ENCODE results near the gene NEK1. TPM values are rescaled to one million over a fixed set of nuclear protein-coding genes. Genes with fewer than 3 reads are reported as not detected.
"Not testable (repeated sequence)": the region's sequence is repeated elsewhere in the genome, so short reads cannot be mapped to it uniquely, and the experiment has no call there.

NEK1 gene
- total RNA-seq, 2 experiments from 2014 or later: 12.9 to 21.6 TPM

DNA sequence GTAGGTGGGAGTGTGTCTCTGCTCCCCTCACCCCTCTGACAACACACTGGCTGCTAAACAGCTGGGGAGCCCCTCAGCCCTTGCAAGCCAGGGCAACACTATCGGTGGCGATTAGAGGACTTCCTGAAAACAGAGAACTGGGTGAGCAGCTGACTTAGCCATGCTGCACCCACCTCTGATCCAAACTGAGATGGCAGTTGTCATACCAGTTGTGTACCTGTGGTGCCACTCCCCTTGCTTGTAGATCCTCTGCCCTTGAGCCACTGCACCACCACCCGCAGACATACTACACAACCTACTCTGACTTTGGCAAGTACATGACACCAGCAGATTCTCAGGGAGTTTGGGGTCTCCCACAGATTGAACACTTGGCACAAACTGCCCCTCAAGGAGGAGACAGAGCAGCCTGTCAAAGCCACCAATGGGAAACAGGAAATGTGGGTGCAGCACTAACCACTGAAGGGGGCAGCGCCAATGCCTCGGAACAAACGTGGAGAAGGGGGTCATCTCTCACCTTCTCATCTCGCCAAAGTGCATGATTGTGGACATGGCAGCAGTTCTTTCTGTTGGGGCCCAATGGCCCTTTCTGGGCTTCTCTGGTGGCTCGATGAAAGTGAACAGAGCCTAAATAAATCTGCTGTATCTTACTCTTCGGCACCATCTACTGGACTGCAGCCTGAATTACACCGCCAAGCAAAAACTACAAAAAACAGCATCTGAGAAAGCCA lies 119.8 kb downstream of the NEK1 start:
- Mint-ChIP-seq H3K27me3 (no peaks in the 10 kb centered on the region), H3K27ac (peak overlapping the region; percentile 50), H3K9me3 (ENCODE audit: low read depth) (no peaks in the 10 kb centered on the region), H3K36me3 (peaks cover 5% of the 10 kb centered on the region), H3K4me3 (no peak overlapping the region), H3K4me1 (peaks cover 10% of the 10 kb centered on the region)
- ATAC-seq (peak; percentile 71), DNase-seq (peak; percentile 56)
- CTCF ChIA-PET: interaction anchor here (0.7 to 1.2 kb wide), 6 partner anchors 11 to 571 kb away, joined by 3 to 5 read pairs (median 3); partner anchors contain the start of gene CBR4

GRCh38 chr4:169491211-169491610 lies 121.2 kb downstream of the NEK1 start:
- peaks cover 5% of the 10 kb centered on the region for H3K36me3 Mint-ChIP-seq
- peaks cover 10% of the 10 kb centered on the region for H3K4me1 Mint-ChIP-seq
- CTCF ChIA-PET: interaction anchor here (0.7 to 1.0 kb wide), 2 partner anchors 481 to 492 kb away, joined by 3 read pairs; partner anchors contain the start of gene CBR4
- H3K27me3 Mint-ChIP-seq: no peaks in the 10 kb centered on the region
- ATAC-seq (no peak), DNase-seq (no peak)
- no peak overlapping the region for H3K27ac Mint-ChIP-seq
- no peaks in the 10 kb centered on the region for H3K9me3 Mint-ChIP-seq (ENCODE audit: low read depth)
- no peak overlapping the region for H3K4me3 Mint-ChIP-seq

DNA sequence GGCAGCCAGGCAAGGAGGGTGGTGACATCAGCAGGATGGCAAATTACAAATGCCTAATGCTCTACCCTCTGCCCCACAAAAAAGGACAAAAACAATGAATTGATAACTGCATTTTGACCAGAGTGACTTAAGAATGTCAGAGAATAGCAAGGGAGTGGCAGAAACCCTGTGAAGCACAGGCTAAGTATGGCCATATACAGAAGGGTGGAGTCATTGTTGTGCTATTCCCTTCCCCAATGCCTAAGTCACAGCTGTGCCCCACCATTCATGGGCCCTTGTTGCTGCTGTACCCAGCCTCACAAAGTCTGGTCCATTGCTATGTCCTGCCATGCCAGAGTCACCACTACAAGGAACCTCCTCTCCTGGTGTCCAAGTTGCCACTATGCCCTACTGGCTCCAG lies 123.1 kb downstream of the NEK1 start:
- H3K27ac Mint-ChIP-seq: no peak overlapping the region
- no peak for DNase-seq
- CTCF ChIA-PET: interaction anchor here (1.8 kb wide), 1 partner anchor 566 kb away, joined by 5 read pairs; no protein-coding TSS in a partner anchor
- no peaks in the 10 kb centered on the region for H3K9me3 Mint-ChIP-seq (ENCODE audit: low read depth)
- peaks cover 5% of the 10 kb centered on the region for H3K36me3 Mint-ChIP-seq
- peaks cover 11% of the 10 kb centered on the region for H3K4me1 Mint-ChIP-seq
- no peak for ATAC-seq
- no peak overlapping the region for H3K4me3 Mint-ChIP-seq
- H3K27me3 Mint-ChIP-seq: no peaks in the 10 kb centered on the region

- Mint-ChIP-seq H3K36me3 (peaks cover under 1% of the 10 kb centered on the region), H3K4me3 (no peak overlapping the region), H3K4me1 (peaks cover 1% of the 10 kb centered on the region), H3K27me3 (no peaks in the 10 kb centered on the region), H3K9me3 (ENCODE audit: low read depth) (no peaks in the 10 kb centered on the region), H3K27ac (no peak overlapping the region)
- DNase-seq (peak; percentile 51), ATAC-seq (peak; percentile 61)
- CTCF ChIA-PET: interaction anchor here (1.2 to 1.8 kb wide), 6 partner anchors 8 to 564 kb away, joined by 3 to 6 read pairs (median 4); no protein-coding TSS in a partner anchor
Observed at GRCh38 chr4:169485791-169486742, 126.3 kb downstream of the NEK1 start.

GRCh38 chr4:169485086-169485485 lies 127.3 kb downstream of the NEK1 start:
- Mint-ChIP-seq H3K9me3 (ENCODE audit: low read depth) (no peaks in the 10 kb centered on the region), H3K27me3 (no peaks in the 10 kb centered on the region), H3K36me3 (peaks cover 3% of the 10 kb centered on the region), H3K4me1 (peaks cover 1% of the 10 kb centered on the region), H3K27ac (no peak overlapping the region), H3K4me3 (no peak overlapping the region)
- ATAC-seq (no peak), DNase-seq (no peak)
- CTCF ChIA-PET: interaction anchor here (1.2 to 1.8 kb wide), 6 partner anchors 9 to 563 kb away, joined by 3 to 6 read pairs (median 4); no protein-coding TSS in a partner anchor

GRCh38 chr4:169484485-169484884 lies 127.9 kb downstream of the NEK1 start:
- DNase-seq (no peak), ATAC-seq (no peak)
- Mint-ChIP-seq H3K27me3 (no peaks in the 10 kb centered on the region), H3K4me1 (peaks cover 1% of the 10 kb centered on the region), H3K4me3 (no peak overlapping the region), H3K27ac (no peak overlapping the region), H3K36me3 (peaks cover 3% of the 10 kb centered on the region), H3K9me3 (ENCODE audit: low read depth) (no peaks in the 10 kb centered on the region)
- CTCF ChIA-PET: interaction anchor here (0.6 to 1.5 kb wide), 2 partner anchors 9 to 561 kb away, joined by 3 read pairs; no protein-coding TSS in a partner anchor

DNA sequence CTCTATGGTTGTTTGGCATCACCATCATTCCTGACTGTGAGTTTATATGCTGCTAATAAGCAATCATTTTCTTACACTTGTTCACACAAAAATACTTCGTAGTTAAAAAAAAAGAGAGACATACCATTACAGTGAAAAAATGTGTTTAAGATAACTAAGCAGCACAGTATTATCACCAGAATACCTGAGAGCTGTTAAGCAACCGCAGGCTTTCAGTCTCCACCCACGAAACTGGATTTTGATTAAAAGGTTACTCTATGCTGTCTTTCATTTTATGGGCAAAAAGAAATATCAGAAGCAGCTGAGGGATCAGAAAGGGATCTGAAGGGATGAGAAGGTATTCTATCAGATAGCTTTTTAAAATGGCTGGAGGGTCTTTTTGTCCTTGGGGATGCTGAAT lies 148.3 kb downstream of the NEK1 start:
- Mint-ChIP-seq H3K4me3 (no peak overlapping the region), H3K4me1 (no peaks in the 10 kb centered on the region)

GRCh38 chr4:169460081-169460480 lies 152.3 kb downstream of the NEK1 start:
- no peak for ATAC-seq
- Mint-ChIP-seq H3K27ac (no peak overlapping the region), H3K4me3 (no peak overlapping the region), H3K9me3 (ENCODE audit: low read depth) (peaks cover 2% of the 10 kb centered on the region), H3K4me1 (no peaks in the 10 kb centered on the region), H3K36me3 (peaks cover 42% of the 10 kb centered on the region), H3K27me3 (no peaks in the 10 kb centered on the region)
- CTCF ChIA-PET: no interaction called here
- no peak for DNase-seq

More for the DNA sequence above, 148.3 kb downstream of the NEK1 start:
- Mint-ChIP-seq H3K27me3 (no peaks in the 10 kb centered on the region), H3K9me3 (ENCODE audit: low read depth) (peaks cover 2% of the 10 kb centered on the region), H3K36me3 (peaks cover 23% of the 10 kb centered on the region), H3K27ac (no peak overlapping the region)
- DNase-seq (no peak), ATAC-seq (no peak)
- CTCF ChIA-PET: no interaction called here

GRCh38 chr4:169458575-169458974 lies 153.8 kb downstream of the NEK1 start:
- ATAC-seq: no peak

DNA sequence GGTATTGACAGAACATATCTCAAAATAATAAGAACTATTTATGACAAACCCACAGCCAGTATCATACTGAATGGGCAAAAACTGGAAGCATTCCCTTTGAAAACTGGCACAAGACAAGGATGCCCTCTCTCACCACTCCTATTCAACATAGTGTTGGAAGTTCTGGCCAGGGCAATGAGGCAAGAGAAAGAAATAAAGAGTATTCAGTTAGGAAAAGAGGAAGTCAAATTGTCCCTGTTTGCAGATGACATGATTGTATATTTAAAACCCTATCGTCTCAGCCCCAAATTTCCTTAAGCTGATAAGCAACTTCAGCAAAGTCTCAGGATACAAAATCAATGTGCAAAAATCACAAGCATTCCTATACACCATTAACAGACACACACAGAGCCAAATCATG lies 159.7 kb downstream of the NEK1 start:
- H3K27me3 Mint-ChIP-seq; H3K4me1 Mint-ChIP-seq; CTCF ChIA-PET; DNase-seq; H3K27ac Mint-ChIP-seq; ATAC-seq; H3K9me3 Mint-ChIP-seq (ENCODE audit: low read depth); H3K4me3 Mint-ChIP-seq: not testable (repeated sequence)
- H3K36me3 Mint-ChIP-seq: peaks cover 44% of the 10 kb centered on the region

More at GRCh38 chr4:169458575-169458974, 153.8 kb downstream of the NEK1 start:
- Mint-ChIP-seq H3K4me1 (no peaks in the 10 kb centered on the region), H3K9me3 (ENCODE audit: low read depth) (peaks cover 2% of the 10 kb centered on the region), H3K4me3 (no peak overlapping the region), H3K27ac (no peak overlapping the region), H3K27me3 (no peaks in the 10 kb centered on the region), H3K36me3 (peaks cover 52% of the 10 kb centered on the region)
- CTCF ChIA-PET: interaction anchor here (1.0 kb wide), 1 partner anchor 12 kb away, joined by 3 read pairs; no protein-coding TSS in a partner anchor
- DNase-seq: no peak

GRCh38 chr4:169448935-169449334 lies 163.4 kb downstream of the NEK1 start:
- Mint-ChIP-seq H3K36me3 (peaks cover 47% of the 10 kb centered on the region), H3K9me3 (ENCODE audit: low read depth) (peaks cover 14% of the 10 kb centered on the region)
- H3K4me3 Mint-ChIP-seq, CTCF ChIA-PET, H3K27me3 Mint-ChIP-seq, DNase-seq, H3K27ac Mint-ChIP-seq, H3K4me1 Mint-ChIP-seq, ATAC-seq: not testable (repeated sequence)

DNA sequence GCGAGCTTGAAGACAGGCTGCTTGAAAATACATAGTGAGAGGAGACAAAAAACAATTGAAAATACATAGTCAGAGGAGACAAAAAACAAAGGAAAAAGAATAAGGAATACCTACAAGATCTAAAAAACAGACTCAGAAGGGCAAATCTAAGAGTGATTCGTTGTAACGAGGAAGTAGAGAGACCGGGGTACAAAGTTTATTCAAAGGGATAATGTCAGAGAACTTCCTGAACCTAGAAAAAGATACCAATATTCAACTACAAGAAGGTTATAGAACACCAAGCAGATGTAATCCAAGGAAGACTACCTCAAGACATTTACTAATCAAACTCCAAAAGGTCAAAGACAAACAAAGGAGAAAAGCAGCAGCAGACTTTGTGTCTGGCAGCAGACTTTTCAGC lies 165.6 kb downstream of the NEK1 start:
- H3K9me3 Mint-ChIP-seq (ENCODE audit: low read depth): peaks cover 21% of the 10 kb centered on the region

GRCh38 chr4:169443748-169444147 lies 168.6 kb downstream of the NEK1 start:
- no peak for ATAC-seq
- no peaks in the 10 kb centered on the region for H3K4me1 Mint-ChIP-seq
- no peaks in the 10 kb centered on the region for H3K27me3 Mint-ChIP-seq
- H3K36me3 Mint-ChIP-seq: peaks cover 44% of the 10 kb centered on the region
- no peak for DNase-seq
- no peak overlapping the region for H3K27ac Mint-ChIP-seq
- CTCF ChIA-PET: no interaction called here
- peaks cover 19% of the 10 kb centered on the region for H3K9me3 Mint-ChIP-seq (ENCODE audit: low read depth)
- H3K4me3 Mint-ChIP-seq: no peak overlapping the region

More for the DNA sequence above, 165.6 kb downstream of the NEK1 start:
- no peaks in the 10 kb centered on the region for H3K4me1 Mint-ChIP-seq
- no peak overlapping the region for H3K27ac Mint-ChIP-seq
- CTCF ChIA-PET: interaction anchor here (0.9 kb wide), 1 partner anchor 11 kb away, joined by 3 read pairs; no protein-coding TSS in a partner anchor
- ATAC-seq (no peak), DNase-seq (no peak)
- peaks cover 51% of the 10 kb centered on the region for H3K36me3 Mint-ChIP-seq
- H3K27me3 Mint-ChIP-seq: no peaks in the 10 kb centered on the region
- no peak overlapping the region for H3K4me3 Mint-ChIP-seq
